Measurements from ENCODE around the gene LIMA1. TPM values are rescaled to one million over a fixed set of nuclear protein-coding genes. Genes with fewer than 3 reads are reported as not detected.

LIMA1 gene
- total RNA-seq, 1 donor from 2014 or later, result 79.4 TPM

- DNase-seq (ENCODE audit: low spot score in 2 of 2), result no peak
- TF ChIP-seq, protein P1, sequence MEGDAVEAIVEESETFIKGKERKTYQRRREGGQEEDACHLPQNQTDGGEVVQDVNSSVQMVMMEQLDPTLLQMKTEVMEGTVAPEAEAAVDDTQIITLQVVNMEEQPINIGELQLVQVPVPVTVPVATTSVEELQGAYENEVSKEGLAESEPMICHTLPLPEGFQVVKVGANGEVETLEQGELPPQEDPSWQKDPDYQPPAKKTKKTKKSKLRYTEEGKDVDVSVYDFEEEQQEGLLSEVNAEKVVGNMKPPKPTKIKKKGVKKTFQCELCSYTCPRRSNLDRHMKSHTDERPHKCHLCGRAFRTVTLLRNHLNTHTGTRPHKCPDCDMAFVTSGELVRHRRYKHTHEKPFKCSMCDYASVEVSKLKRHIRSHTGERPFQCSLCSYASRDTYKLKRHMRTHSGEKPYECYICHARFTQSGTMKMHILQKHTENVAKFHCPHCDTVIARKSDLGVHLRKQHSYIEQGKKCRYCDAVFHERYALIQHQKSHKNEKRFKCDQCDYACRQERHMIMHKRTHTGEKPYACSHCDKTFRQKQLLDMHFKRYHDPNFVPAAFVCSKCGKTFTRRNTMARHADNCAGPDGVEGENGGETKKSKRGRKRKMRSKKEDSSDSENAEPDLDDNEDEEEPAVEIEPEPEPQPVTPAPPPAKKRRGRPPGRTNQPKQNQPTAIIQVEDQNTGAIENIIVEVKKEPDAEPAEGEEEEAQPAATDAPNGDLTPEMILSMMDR (IDR thresholded peaks at IDR 0.05), result no peak
- Histone ChIP-seq H3K4me1 (peaks cover 10 to 40% of the 10 kb centered on the region in 2 donors), H3K27ac (peak overlapping the region; percentile 89 to 94), H3K27me3 (no peaks in the 10 kb centered on the region), H3K9me3 (no peaks in the 10 kb centered on the region), H3K36me3 (peaks cover 0 to 5% of the 10 kb centered on the region in 2 donors), H3K4me3 (no peak overlapping the region)
- intact Hi-C loops (cut with DNase I), result loop anchor here (2.0 kb wide), 1 partner anchor 18 kb away; no protein-coding TSS in a partner anchor
Measured at GRCh38 chr12:50241178-50241577, 42.1 kb downstream of the LIMA1 start.

GRCh38 chr12:50240792-50241114 lies 42.6 kb downstream of the LIMA1 start:
- H3K27me3 ChIP-seq, result no peaks in the 10 kb centered on the region
- H3K36me3 ChIP-seq, result peaks cover 0 to 5% of the 10 kb centered on the region in 2 donors
- H3K27ac ChIP-seq, result peak overlapping the region; percentile 89 to 94
- H3K9me3 ChIP-seq, result no peaks in the 10 kb centered on the region
- no peak overlapping the region for H3K4me3 ChIP-seq
- intact Hi-C loops (cut with DNase I), result loop anchor here (2.0 kb wide), 1 partner anchor 18 kb away; no protein-coding TSS in a partner anchor
- H3K4me1 ChIP-seq, result peaks cover 10 to 40% of the 10 kb centered on the region in 2 donors
- no peak for DNase-seq (ENCODE audit: low spot score in 2 of 2)
- TF ChIP-seq, protein P1 (IDR thresholded peaks at IDR 0.05), result no peak

DNA sequence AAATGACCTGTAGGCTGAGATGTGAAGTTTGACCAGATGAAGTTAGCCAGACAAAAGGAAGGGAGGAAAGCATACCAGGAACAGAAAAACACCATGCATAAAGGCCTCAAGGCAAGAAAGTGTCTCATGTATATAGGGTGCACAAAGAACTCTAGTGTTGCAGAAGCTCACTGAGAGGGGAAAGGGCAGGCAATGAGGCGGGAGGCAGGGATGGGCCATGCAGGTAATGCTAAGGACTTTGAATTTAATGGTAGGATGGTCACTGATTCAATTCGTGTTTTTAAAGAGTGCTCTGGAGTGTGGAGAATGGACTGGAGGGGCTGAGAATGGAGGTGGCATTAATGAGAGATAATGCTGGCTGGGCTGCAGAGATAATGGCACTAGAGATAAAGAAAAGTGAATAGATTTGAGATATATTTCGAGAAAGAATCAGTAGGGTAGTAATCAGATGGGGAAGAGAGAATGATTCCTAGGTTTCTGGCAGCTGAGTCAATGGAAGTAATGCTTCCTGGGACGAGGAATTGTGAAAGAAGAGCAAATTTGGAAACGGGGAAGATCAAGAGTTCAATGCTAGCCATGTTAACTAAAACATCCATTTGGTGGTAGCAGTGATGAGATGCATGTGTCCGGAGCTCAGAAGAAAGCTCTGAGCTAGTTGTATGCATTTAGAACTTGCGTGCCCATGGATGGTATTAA lies 43.1 kb downstream of the LIMA1 start:
- no peak for DNase-seq (ENCODE audit: low spot score in 2 of 2)
- no peaks in the 10 kb centered on the region for H3K9me3 ChIP-seq
- H3K27ac ChIP-seq, result peak overlapping the region; percentile 89 to 94
- no peak overlapping the region for H3K4me3 ChIP-seq
- TF ChIP-seq, protein P1 (IDR thresholded peaks at IDR 0.05), result no peak
- peaks cover 10 to 40% of the 10 kb centered on the region in 2 donors for H3K4me1 ChIP-seq
- intact Hi-C loops (cut with DNase I), result loop anchor here (2.0 kb wide), 1 partner anchor 17 kb away; no protein-coding TSS in a partner anchor
- no peaks in the 10 kb centered on the region for H3K27me3 ChIP-seq
- peaks cover 0 to 5% of the 10 kb centered on the region in 2 donors for H3K36me3 ChIP-seq

DNA sequence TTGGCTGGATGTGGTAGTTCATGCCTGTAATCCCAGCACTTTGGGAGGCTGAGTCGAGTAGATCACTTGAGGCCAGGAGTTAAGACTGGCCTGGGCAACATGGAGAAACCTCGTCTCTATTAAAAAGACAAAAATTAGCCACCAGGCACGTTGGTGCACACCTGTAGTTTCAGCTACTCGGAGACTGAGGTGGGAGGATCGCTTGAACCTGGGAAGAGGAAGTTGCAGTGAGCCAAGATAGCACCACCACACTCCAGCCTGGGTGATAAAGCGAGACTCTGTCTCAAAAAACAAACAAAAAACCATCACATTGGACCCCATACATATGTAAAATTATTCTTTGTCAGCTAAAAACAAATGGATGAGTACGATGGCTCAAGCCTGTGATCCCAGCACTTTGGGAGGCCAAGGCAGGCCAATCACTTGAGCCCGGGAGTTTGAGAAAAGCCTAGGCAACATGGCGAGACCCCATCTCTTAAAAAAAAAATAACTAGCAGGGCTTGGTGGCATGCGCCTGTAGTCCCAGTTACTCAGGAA lies 43.9 kb downstream of the LIMA1 start:
- intact Hi-C loops (cut with DNase I), result no loop called here
- no peak for DNase-seq (ENCODE audit: low spot score in 2 of 2)
- no peaks in the 10 kb centered on the region for H3K27me3 ChIP-seq
- TF ChIP-seq, protein P1 (IDR thresholded peaks at IDR 0.05), result no peak
- peaks cover 0 to 5% of the 10 kb centered on the region in 2 donors for H3K36me3 ChIP-seq
- H3K4me3 ChIP-seq, result no peak overlapping the region
- H3K27ac ChIP-seq, result peak overlapping the region; percentile 39 to 89
- H3K9me3 ChIP-seq, result no peaks in the 10 kb centered on the region
- H3K4me1 ChIP-seq, result peaks cover 10 to 40% of the 10 kb centered on the region in 2 donors

DNA sequence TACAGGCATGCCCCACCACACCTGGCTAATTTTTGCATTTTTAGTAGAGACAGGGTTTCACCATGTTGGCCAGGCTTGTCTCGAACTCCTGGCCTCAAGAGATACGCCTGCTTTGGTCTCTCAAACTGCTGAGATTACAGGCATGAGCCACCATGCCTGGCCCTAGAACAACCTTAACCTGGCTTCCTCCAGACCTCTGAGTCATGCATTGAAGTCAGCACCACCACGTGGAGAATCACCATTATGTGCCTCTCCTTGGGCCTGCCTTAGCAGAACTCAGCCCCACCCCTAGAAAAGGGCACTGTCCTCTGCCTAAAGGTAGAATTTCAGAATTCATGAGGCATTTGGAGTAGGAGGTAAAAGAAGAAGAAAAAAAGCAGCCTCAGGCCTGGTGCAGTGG lies 49.0 kb downstream of the LIMA1 start:
- intact Hi-C loops (cut with DNase I), result no loop called here
- Histone ChIP-seq H3K4me3 (no peak overlapping the region), H3K4me1 (peaks cover 0 to 6% of the 10 kb centered on the region in 2 donors), H3K9me3 (no peaks in the 10 kb centered on the region), H3K27me3 (no peaks in the 10 kb centered on the region), H3K27ac (no peak overlapping the region), H3K36me3 (peaks cover 0 to 5% of the 10 kb centered on the region in 2 donors)
- DNase-seq (ENCODE audit: low spot score in 2 of 2), result no peak
- TF ChIP-seq, protein P1 (IDR thresholded peaks at IDR 0.05), result no peak

Data from ascending aorta (tissue), 2 donors.